ENCODE measurements around the gene TPRG1.

DNA sequence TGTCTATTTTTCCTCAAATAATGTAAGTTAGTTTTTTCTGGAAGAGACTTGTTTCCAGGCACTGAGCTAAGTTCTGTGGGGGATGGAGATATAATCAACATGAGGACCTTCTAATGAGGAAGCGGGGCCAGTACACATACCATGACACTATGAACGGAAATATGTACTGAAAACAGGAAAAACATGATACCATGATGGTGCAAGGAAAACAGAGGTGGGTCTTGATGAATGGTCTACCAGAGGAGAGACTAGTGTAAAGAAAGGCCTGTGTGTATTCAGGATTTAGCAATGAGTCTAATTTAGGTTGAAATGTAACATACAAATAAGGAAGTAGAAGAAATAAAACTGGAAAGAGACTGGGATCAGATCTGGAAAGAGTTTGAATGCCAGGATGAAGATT, 38.9 kb upstream of the TPRG1 start:
- TF ChIP-seq, protein P1, sequence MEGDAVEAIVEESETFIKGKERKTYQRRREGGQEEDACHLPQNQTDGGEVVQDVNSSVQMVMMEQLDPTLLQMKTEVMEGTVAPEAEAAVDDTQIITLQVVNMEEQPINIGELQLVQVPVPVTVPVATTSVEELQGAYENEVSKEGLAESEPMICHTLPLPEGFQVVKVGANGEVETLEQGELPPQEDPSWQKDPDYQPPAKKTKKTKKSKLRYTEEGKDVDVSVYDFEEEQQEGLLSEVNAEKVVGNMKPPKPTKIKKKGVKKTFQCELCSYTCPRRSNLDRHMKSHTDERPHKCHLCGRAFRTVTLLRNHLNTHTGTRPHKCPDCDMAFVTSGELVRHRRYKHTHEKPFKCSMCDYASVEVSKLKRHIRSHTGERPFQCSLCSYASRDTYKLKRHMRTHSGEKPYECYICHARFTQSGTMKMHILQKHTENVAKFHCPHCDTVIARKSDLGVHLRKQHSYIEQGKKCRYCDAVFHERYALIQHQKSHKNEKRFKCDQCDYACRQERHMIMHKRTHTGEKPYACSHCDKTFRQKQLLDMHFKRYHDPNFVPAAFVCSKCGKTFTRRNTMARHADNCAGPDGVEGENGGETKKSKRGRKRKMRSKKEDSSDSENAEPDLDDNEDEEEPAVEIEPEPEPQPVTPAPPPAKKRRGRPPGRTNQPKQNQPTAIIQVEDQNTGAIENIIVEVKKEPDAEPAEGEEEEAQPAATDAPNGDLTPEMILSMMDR (IDR thresholded peaks at IDR 0.05; ENCODE audit: extremely low read depth in 1 of 2, insufficient read depth in 1 of 2, low read depth in 1 of 2, low read length in 2 of 2) = no peak
- TF ChIP-seq, protein P2, sequence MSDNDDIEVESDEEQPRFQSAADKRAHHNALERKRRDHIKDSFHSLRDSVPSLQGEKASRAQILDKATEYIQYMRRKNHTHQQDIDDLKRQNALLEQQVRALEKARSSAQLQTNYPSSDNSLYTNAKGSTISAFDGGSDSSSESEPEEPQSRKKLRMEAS (IDR thresholded peaks at IDR 0.05; ENCODE audit: insufficient read depth, insufficient read length) = no peak
- TF ChIP-seq POLR2A (IDR thresholded peaks at IDR 0.05; ENCODE audit: low read depth, low read length) (no peak), POLR2AphosphoS5 (IDR thresholded peaks at IDR 0.05; ENCODE audit: insufficient read depth, low read depth, low read length) (no peak), GATA2 (IDR thresholded peaks at IDR 0.05; ENCODE audit: insufficient read depth, insufficient read length, low read depth, low read length) (no peak), EZH2 (IDR thresholded peaks at IDR 0.05; ENCODE audit: borderline replicate concordance, low read depth, low read length, severe bottlenecking) (no peak), MYC (IDR thresholded peaks at IDR 0.05; ENCODE audit: low read depth, low read length) (no peak), JUN (IDR thresholded peaks at IDR 0.05; ENCODE audit: borderline replicate concordance, insufficient read depth, insufficient read length, low read depth) (no peak), FOS (IDR thresholded peaks at IDR 0.05; ENCODE audit: borderline replicate concordance, insufficient read depth, low read length) (no peak)

Measured in endothelial cell of umbilical vein (primary cell).